Transverse colon (tissue), 4 donors: ENCODE measurements around the gene PKN1. TPM values are rescaled to one million over a fixed set of nuclear protein-coding genes. Genes with fewer than 3 reads are reported as not detected.

Experiments used
- DNase-seq: peaks from one replicate; pipeline ENCODE4 v3.0.0-alpha.2; 2019
- H3K27ac ChIP-seq, 4 donors: fragments of 200-600 bp; sonication (generic); 2 replicates each; pipeline ENCODE4 v1.5.1; 2016 to 2018; ENCODE audit warnings: inconsistent platforms in 4 of 4
- H3K27me3 ChIP-seq: fragments of 200-600 bp; sonication (generic); 2 replicates; pipeline ENCODE4 v1.5.1; 2017; ENCODE audit warnings: inconsistent platforms
- H3K36me3 ChIP-seq, 4 donors: fragments of 200-600 bp; sonication (generic); 2 replicates each; pipeline ENCODE4 v1.5.1; 2017 to 2019; ENCODE audit warnings: inconsistent platforms in 4 of 4
- H3K4me1 ChIP-seq, 4 donors: fragments of 200-600 bp; sonication (generic); 2 replicates each; pipeline ENCODE4 v1.5.1; 2017 to 2020; ENCODE audit warnings: inconsistent platforms in 4 of 4
- H3K4me3 ChIP-seq, 4 donors: fragments of 200-600 bp; sonication (generic); 1 replicate in 1 of 4; 2 replicates in 3 of 4; pipeline versions ENCODE4 v1.5.1 to v1.6.1; 2017 to 2019; ENCODE audit warnings: inconsistent platforms in 4 of 4
- H3K9me3 ChIP-seq, 2 donors: fragments of 200-600 bp; sonication (generic); 2 replicates each; pipeline ENCODE4 v1.5.1; 2017 to 2019; ENCODE audit warnings: inconsistent platforms in 2 of 2
- EP300 ChIP-seq: sonication (generic); formaldehyde crosslinking; IDR thresholded peaks from one replicate; pipeline ENCODE4 v1.6.1; 2017; ENCODE audit warnings: antibody characterized with exemption, low read depth
- POLR2A ChIP-seq: fragments of 450-650 bp; IDR thresholded peaks from one replicate; pipeline ENCODE4 v1.6.1; 2016; ENCODE audit warnings: antibody characterized with exemption, mild to moderate bottlenecking, moderate library complexity
- POLR2AphosphoS5 ChIP-seq, 3 donors: sonication (generic); formaldehyde crosslinking; IDR thresholded peaks; one replicate each; pipeline ENCODE4 v1.6.1; 2016; ENCODE audit warnings: antibody characterized with exemption in 3 of 3
- WGBS, 2 donors: methylation state at CpG; one replicate each; pipeline ENCODE4 v1.1.5; 2018; ENCODE audit warnings: low coverage in 1 of 2; 5-methylcytosine and 5-hydroxymethylcytosine counted together
- in situ Hi-C, 4 donors: fragments of 200-750 bp; cut with MboI; loops; one replicate each; pipeline versions ENCODE4 v1.15.0 to v1.15.1; 2017; ENCODE audit warnings: low sequenced_read_pairs in 3 of 4, low pct_ligation_motif_present in 1 of 4, low pct_unique_long_range_greater_than_20kb in 1 of 4
- intact Hi-C: fragments of 100-400 bp; cut with DNase I; formaldehyde crosslinking; loops from one replicate; pipeline ENCODE4 v1.15.1; 2023; ENCODE audit warnings: low total_unique reads
- total RNA-seq, 4 donors: library from RNA; depleted of rRNA; stranded (reverse); fragments of >200 nt; gene quantifications; one replicate each; pipeline ENCODE4 v1.1.0, GENCODE V29; 2016
- TF ChIP-seq, protein P1 (sequence below), 5 experiments: fragments of 200-600 bp in 3 of 5; fragments of 450-650 bp in 2 of 5; sonication (generic) in 3 of 5; IDR thresholded peaks; 1 replicate in 2 of 5; 2 replicates in 3 of 5; pipeline ENCODE4 v1.5.1; 2016 to 2017; ENCODE audit warnings: antibody characterized with exemption in 5 of 5, inconsistent platforms in 3 of 5, mild to moderate bottlenecking in 2 of 5, moderate library complexity in 1 of 5

PKN1 gene
- total RNA-seq, 4 donors from 2014 or later: 29.1 to 129 (median 55.0) TPM

DNA sequence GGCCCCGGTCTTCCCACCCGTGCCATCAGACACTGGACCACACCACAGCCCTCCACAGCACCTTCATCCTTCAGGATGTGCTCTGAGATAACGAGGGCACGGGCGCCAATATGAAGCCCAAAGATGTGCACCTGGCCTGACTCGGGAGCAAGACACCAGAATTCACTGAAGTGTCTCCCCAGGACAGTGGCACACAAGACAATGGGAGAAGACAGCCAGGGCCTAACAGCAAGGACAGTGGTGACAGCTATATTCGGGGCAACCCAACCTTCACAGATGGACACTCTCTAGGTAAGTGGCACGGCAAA is 21.2 kb upstream of the PKN1 start:
- TF ChIP-seq, protein P1, sequence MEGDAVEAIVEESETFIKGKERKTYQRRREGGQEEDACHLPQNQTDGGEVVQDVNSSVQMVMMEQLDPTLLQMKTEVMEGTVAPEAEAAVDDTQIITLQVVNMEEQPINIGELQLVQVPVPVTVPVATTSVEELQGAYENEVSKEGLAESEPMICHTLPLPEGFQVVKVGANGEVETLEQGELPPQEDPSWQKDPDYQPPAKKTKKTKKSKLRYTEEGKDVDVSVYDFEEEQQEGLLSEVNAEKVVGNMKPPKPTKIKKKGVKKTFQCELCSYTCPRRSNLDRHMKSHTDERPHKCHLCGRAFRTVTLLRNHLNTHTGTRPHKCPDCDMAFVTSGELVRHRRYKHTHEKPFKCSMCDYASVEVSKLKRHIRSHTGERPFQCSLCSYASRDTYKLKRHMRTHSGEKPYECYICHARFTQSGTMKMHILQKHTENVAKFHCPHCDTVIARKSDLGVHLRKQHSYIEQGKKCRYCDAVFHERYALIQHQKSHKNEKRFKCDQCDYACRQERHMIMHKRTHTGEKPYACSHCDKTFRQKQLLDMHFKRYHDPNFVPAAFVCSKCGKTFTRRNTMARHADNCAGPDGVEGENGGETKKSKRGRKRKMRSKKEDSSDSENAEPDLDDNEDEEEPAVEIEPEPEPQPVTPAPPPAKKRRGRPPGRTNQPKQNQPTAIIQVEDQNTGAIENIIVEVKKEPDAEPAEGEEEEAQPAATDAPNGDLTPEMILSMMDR (IDR thresholded peaks at IDR 0.05): no peak
- TF ChIP-seq POLR2AphosphoS5 (IDR thresholded peaks at IDR 0.05) (no peak), POLR2A (no peak), EP300 (no peak)
- peaks cover 24 to 41% (median 30%) of the 10 kb centered on the region in 4 donors for H3K4me1 ChIP-seq
- no peak for DNase-seq
- 85% methylated on average over 8 of the region's 8 CpGs; no CpG with 5 or more reads in 1 of the 2 donors for WGBS, 2 donors
- no peak overlapping the region for H3K27ac ChIP-seq
- intact Hi-C loops: no loop called here
- H3K4me3 ChIP-seq: no peak overlapping the region
- H3K27me3 ChIP-seq: no peaks in the 10 kb centered on the region
- no peaks in the 10 kb centered on the region for H3K9me3 ChIP-seq
- H3K36me3 ChIP-seq: peaks cover 0 to 44% (median 25%) of the 10 kb centered on the region in 4 donors
- in situ Hi-C loops: no loop called here

DNA sequence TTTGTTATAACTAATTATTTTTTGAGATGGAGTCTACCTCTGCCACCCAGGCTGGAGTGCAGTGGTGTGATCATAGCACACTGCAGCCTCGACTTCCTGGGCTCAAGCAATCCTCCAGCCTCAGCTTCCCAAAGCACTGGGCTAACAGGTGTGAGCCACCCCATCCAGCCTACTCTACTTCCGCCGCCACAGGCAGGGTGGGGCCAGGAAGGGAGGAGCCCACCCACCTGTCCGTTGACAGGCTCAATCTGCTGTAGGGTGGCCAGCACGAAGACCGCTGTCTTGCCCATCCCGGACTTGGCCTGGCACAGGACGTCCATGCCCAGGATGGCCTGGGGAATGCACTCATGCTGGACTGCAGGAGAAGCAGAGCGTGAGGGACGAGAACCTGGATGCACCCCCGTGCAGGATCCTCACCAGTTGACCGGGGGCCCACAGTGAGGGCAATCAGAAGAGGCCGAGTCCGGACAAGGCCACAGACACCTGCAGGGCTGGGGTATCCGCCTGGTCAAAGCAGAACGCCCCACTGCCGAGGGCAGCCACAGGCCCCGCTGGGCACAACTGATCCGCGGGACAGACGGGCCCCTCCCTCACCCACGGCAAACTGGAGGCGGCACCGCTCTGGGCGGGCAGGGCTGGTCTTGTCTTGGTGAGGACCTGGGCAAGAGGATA is 20.6 kb upstream of the PKN1 start:
- intact Hi-C loops (no loop called here), in situ Hi-C loops (no loop called here)
- Histone ChIP-seq H3K36me3 (peaks cover 0 to 39% (median 23%) of the 10 kb centered on the region in 4 donors), H3K9me3 (no peaks in the 10 kb centered on the region), H3K27ac (no peak overlapping the region), H3K27me3 (no peaks in the 10 kb centered on the region), H3K4me3 (no peak overlapping the region), H3K4me1 (peaks cover 26 to 46% (median 33%) of the 10 kb centered on the region in 4 donors)
- 73% methylated on average over 22 of the region's 25 CpGs; no CpG with 5 or more reads in 1 of the 2 donors for WGBS, 2 donors
- no peak for DNase-seq
- TF ChIP-seq POLR2AphosphoS5 (IDR thresholded peaks at IDR 0.05): no peak

DNA sequence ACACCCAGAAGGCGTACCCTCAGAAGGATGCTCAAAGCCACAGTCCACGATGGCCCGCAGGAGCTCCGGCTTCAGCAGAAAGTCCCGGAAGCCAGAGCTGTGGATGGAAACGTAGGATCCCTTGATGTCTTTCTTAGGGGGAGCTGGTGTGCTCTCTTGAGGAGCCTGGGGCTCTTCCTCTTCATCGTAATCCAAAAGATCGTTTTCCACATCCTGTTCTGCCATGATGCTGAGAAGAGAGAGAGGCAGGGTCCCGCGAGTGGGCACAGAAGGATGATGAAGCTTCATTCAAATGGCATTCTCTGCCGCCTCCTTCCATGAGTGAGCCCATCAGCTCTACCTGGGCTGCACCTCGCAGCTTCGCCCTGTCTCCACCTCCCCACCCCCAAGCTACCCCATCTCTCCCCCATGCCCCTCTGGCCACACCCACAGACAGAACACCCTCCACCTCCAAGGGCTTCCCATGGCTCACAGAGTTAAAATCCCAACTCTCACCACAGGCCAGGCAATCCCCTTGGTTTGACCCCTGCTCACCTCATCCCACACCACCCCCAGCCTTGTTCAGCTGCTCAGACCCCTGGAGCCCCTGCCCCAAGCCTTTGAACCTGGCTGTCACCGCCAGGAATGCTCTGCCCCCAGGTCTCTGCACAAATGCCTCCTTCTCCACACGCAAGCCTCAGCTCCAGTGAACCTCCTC is 20.0 kb upstream of the PKN1 start:
- no peak for TF ChIP-seq EP300
- TF ChIP-seq POLR2AphosphoS5 (IDR thresholded peaks at IDR 0.05): no peak
- TF ChIP-seq, protein P1 (IDR thresholded peaks at IDR 0.05): no peak
- no peak for TF ChIP-seq POLR2A
- intact Hi-C loops (no loop called here), in situ Hi-C loops (no loop called here)
- DNase-seq: no peak
- peaks cover 0 to 35% (median 21%) of the 10 kb centered on the region in 4 donors for H3K36me3 ChIP-seq
- no peaks in the 10 kb centered on the region for H3K9me3 ChIP-seq
- H3K27me3 ChIP-seq: no peaks in the 10 kb centered on the region
- H3K4me3 ChIP-seq: no peak overlapping the region
- H3K4me1 ChIP-seq: peaks cover 25 to 46% (median 34%) of the 10 kb centered on the region in 4 donors
- WGBS, 2 donors: 75 to 80% methylated on average over 2 to 15 of the region's 15 CpGs
- H3K27ac ChIP-seq: no peak overlapping the region

DNA sequence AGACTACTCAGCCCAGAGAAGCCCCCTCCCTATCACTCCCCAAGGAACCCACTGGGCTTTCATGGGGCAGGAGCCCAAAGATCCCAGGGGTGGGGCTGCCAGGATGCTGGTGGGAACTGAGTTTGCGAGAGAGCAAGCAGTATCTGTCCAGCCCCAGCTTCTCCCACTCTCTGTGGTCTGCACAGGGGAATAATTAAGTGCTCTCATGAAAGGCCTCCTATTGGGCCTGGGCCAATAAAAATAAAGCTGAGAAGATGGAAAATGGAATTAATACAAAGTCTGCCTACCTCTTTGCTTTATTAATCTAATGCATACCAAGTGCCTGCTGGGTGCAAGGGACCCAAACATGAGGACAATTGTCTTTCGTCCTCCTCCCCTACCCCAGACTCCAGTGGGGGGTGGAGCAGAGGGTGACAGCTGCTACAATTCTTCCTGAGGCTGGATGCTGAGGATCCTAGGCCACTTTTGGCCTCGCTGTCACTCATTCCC is 19.4 kb upstream of the PKN1 start:
- in situ Hi-C loops (no loop called here), intact Hi-C loops (no loop called here)
- TF ChIP-seq POLR2A: no peak
- no peak for TF ChIP-seq EP300
- TF ChIP-seq, protein P1 (IDR thresholded peaks at IDR 0.05): no peak
- no peak for TF ChIP-seq POLR2AphosphoS5 (IDR thresholded peaks at IDR 0.05)
- no peak for DNase-seq
- no peak overlapping the region for H3K4me3 ChIP-seq
- 84% methylated on average over 3 of the region's 3 CpGs; no CpG with 5 or more reads in 1 of the 2 donors for WGBS, 2 donors
- H3K27ac ChIP-seq: no peak overlapping the region
- H3K9me3 ChIP-seq: no peaks in the 10 kb centered on the region
- H3K27me3 ChIP-seq: no peaks in the 10 kb centered on the region
- peaks cover 0 to 30% (median 19%) of the 10 kb centered on the region in 4 donors for H3K36me3 ChIP-seq
- peaks cover 20 to 44% (median 31%) of the 10 kb centered on the region in 4 donors for H3K4me1 ChIP-seq
